CD4-positive, alpha-beta T cell treated with Interferon alpha-2 for 1 hour (primary cell): Measurements from ENCODE around the gene IPO4.

ENCODE experiments used
- DNase-seq, 2 donors: peaks; one replicate each; pipeline ENCODE4 v3.0.0-alpha.2; 2020 to 2022

IPO4 gene

DNA sequence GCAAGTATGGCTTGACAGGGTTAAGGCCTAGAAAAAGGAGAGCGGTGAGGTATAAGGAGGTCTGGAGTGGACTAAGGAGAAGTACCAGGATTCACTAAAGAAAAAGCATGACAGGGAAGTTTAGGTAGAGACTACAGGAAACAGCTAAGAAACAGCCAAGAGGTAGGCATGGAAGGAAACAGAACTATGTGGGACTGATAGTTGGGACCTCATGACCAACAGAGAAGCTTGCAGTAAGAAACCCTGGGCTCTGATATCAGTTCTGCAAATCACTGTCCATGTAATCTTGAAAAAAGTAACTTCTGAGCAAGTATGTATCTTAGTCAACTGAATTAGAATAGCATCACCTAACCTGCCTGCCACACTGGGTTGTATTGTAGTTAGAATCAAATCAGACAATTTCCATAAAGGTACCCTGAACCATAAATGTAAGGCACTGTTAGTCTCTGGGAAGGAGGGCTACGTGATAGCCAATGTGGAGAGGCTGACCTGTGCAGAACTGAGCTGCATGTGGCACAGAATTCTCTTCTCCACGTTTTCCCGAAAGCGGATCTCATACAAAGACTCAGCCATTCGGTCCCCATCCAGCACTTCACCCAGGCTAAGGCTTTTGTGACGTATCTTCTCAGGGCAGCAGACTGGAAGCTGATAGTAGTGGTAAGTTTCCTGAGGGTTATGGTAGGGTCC is 5.7 kb upstream of the IPO4 start:
- no peak for DNase-seq

DNA sequence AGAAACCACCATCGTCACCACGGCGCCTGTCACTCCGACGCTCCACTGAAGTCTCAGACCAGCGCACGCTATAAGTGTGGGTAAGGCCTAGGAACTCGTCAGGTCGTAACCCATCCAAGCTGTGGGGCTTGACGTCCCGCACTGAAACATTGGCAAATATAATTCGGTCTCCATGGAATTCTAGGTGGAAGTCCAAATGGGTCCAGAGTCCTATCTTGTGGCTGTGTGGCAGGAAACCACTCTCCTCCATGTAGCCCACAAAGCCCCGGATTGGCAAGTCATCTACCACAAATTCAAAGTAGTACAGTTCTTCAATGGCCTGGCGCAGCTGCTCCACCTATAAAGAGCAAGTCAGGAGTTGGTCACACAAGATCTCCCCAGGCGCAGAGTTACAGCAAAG is 4.3 kb upstream of the IPO4 start:
- no peak for DNase-seq

DNA sequence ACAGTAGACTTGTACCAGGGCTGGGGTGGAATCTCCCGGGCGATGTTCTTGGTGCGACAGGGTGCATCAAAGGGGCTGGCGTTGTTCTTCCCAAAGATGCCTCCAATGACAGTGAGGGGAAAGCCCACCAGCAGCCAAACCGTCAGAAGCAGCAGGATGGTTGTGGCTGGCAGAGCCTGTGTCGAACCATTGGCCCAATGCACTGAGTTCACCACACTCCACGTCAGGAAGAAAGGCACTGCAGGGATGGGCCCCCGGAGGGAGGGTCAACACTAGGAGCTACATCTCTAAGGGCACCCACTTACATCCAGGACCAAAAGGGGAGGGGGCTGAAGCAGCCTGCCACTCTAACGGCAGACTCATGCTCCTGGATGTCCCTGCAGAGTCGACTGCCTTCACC is 1.8 kb upstream of the IPO4 start:
- DNase-seq, result no peak

DNA sequence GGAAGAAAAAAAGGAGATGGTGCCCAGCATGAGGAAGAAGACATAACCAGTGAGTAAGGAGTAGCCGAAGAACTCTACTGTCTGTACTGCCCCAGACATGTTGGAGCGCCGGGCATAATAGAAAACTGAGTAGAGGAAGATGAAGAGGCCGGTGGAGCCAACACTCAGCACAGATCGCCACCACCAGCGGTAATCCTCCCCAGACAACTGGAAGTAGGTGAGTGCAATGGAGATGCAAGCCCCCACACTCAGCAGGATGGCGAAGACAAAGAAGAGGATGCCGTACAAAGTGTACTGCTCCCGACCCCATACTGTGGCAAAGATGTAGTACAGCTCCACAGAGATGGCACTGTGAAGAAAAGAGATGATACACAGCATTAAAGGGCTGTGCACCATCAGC is 844 bp upstream of the IPO4 start:
- no peak for DNase-seq

DNA sequence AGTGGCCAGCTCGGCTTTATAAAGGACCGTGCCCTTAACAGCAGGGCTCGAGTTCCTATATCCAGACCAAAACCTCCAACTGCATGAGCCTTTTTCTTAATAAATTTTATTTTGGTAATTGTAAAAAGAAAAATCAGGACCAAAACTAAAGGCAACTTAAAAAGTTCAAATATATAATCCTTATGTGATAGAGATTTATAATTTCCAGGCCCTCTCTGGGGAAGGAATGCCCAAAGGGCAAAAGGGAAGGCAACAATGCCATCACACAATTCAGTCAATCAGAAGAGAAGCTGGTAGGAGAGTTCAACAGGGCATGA is 401 bp upstream of the IPO4 start:
- no peak for DNase-seq

DNA sequence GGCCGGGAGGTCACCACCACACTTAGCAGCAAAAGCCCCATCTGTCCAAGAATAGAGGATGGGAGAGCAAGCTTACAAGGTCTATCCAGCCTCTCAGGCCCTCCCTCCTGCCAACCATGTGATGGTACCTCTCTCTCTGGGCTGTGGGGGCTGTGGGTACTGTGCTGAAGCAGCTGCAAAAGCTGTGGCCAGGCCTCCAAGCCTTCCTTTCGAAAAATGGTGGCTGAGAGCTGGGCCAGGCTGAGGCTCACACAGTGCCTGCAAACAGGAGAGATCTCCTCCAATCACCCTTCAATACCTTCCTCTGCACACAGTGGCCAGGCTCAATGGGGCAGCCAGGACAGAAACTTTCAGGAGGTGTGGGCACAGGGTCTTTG is 1.1 kb downstream of the IPO4 start:
- DNase-seq, result no peak

DNA sequence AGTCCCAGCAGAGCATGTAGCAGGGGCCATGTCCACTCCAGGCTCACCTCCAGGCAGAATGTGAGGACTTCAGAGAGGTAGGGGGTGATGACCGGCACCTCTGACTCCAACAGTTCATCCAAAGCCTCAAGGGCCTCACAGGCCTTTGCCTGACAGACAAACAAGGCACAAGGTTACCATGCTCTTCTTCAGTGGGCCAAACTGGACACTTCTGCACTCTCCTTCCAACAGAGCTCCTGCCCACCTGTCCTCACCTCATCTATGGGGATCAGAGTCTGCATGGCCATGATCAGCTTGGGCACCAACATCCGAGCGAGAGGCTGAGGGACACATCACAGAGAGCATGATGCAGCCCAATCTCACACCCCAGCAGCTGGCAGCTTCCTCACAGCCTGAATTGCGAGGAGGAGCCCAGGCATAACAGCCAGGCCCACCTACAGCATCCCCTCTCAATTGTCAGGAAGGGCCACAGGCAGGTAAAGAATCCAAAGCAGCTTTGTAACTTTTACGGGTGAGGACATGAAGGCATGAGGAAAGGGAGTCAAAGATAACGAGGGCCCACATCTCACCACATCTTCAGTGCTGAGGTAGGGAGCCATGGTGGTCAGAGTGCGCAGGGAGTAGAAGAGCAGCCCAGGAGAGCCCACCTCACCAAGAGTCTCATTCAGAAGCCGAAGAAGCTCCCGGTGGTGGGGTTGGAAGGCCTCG is 1.6 kb downstream of the IPO4 start:
- no peak for DNase-seq

DNA sequence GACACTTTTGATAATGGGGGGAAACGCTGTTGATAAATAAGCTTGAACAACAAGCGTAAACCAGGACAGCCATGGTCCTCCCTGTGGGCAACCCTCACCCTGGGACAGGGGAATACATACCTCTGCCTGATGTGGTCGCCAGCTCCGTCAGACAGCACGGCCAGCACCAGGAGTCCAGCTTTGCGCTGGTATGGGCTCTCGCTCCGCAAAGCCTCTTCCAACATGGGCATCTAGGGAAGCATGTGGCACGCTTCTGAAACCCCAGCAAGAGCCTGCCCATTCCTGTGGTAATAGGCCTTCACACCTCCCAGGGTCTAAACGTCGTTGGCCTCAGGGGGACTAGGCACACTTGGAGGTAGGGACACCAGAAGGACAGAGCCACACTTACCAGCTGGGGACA is 2.9 kb downstream of the IPO4 start:
- DNase-seq, result no peak

DNA sequence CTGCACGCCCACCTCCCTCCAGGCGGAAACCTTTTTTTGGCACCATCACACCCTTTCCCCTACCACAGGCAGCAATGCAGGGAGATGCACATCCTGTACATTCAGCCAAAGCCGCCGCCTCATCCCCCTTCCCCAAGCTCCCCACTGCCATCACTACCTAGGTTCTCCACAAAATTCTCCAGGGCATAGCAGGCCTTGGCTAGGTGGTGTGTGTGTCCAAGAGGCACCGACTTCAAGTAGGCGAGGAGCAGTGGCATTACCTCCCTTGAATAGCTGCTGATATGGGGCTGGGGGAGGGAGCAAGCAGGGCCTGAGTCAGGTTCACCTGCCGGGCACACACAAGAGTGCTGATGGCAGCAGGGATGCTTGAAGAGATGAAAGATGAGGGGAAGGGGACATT is 3.6 kb downstream of the IPO4 start:
- DNase-seq, result no peak

DNA sequence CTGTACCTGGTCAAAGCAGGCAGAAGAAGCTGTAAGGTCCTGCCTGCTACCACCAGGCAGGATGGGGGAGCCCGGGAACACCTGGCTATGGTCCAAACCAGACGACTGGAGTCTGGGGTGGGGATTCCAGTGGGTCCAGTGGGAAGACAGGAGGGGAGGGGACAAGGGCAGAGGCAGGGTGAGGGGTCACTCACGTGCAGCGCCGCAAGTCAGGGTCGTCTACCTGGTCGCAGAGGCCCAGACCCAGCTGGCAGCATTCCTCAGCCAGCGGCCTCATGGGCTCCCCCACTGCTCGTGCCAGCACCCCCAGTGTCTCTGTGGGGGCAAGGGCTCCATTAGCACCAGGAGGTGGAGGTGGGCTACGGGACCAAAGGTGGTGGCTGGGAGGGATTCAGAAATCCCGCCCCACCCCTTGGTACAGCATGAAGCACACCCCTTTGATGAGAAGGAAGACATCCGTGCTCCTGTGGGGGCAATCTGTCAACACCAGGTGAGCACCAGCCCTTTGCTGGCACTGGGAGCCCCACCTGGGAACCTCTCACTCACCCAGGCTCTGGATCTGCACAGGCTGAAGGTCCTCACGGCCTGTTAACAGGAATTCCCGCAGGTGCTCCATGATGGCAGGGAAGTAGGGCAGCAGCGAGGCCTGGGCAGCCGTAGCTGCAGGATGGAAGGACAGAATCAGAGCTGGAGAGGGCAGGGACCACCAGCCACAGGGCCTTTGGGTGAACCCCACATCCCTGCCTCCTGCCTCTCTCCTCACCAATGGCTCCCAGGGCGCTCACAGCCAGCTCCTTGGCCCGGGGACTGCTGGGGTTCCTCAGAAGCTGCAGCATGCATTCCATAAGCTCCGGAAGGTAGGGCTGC is 4.3 kb downstream of the IPO4 start:
- DNase-seq, result no peak

DNA sequence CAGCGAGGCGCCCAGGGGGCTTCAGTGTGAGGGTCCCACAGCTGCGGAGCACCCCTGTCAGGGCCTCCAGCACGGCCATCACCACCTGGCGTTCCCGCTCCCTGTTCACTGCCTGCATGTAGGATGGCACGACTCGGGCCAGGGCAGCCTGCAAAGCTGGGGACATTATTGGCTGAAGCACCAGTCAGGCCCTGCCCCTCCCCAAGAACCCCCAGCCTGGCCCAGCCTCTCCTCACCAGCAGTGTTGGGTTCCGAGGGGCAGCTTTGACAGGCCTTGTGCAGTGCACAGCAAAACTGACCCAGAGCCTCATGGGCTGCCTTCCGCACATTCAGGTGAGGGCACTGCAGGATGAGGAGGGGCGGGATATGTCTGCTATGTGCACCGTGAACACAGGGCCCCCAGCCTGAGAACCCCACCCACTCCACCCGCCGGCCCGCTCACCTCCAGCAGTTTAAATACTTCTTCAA is 5.6 kb downstream of the IPO4 start:
- no peak for DNase-seq

DNA sequence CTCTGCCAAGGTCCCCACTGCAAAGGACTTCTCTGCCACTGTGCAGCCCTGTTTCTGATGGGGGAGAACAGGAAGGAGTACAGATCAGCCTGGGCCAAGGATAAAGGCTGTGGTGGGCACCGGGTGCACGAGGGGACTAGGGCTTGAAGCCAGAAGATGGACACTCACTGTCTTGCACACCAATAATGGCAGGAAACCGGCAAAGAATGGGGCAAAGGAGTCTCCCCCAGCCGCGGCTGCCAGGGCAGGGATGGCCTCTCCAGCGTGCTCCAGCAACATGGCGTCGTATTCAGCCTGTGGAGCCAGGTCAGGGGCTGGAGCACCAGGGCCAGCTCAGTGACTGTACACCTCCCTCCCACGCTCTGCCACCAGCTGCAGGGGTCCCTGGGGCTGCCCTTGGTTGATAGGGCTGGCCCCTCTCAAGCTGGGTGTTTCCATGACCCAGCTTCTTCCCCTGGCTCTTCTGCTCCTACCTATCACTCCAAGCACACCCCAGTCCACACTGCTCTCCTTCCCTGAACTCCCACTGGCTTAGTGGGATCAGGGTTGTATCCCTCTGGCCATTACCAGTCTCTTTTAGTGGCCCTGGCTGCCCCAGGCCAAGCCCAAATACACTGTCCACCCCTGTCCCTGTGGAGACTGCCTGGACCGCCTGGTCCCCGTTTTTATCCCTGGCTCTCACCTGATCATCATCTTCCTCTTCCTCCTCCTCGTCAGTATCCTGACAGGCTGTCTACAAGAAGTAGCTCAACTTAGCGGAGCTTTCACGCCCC is 6.3 kb downstream of the IPO4 start:
- DNase-seq, result no peak

DNA sequence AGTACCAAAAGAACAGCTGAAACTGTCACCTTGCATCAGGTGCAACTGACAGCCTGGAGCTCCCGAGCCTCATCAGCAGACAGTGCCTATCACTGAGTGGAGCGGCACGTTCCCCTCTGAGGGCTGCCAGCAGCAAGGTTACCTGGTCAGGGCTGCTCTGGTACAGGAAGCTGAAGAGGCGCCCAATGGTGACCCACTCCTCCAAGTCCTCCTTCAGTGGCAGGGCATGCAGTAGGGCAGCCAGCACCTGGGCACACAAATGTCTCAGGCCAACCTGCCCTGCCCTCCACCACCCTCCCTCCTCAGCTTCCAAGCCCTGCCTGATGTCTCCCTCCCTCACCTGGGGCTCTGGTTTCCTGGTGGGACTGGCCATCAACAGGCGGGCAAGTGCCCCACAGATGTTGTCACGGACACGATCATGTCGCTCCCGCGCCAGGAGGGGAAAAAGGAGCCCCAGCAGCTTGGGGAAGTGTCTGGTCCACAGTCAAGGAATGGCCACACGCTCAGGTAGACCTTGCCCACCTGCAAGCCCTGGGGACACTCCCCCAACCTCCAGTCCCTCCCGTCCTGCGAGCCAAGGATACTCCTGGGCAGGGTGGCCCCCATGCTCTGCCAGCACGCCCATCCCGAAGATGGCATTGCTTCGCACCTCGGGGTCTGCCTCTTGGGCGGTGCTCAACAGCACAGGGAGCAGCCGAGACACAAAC is 7.1 kb downstream of the IPO4 start:
- DNase-seq, result no peak

DNA sequence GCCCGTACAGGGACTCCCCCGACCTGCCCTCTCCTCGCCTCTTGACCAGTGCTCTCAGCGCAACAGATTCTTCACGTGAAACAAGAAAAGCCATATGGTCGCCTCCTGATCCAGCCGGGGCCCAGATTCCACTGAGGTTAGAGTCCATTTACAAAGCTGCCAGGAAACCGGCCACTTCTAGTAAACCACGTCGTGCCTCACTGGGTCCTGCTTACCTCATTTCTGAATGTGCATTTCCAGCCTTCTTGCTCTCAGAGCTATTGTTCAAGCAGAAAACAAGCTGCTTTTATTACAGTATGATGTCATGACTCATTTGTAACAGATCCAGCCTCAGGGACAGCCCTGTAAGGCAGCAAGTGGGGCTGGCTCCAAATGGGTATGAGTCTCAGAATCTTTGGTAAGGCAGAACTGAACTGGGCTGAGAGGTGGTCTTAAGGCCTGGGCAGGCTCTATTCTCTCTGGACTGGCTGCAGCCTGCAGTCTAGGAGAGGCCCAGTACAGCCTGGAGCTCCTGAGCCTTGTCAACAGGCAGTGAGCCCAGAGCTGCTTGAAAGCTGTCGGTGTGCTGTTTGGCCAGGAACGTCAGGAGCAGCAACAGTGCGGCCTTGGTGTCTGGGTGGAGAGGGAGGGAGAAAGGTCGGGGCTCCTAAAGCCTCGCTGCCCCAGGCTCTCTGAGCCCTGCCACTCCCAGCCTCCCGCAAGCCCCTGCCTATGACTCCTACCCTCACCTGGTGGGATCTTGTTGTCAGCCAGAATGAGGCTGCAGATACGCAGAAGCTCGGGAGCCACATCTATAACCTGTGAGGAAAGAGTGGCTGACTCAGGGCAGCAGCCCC is 8.4 kb downstream of the IPO4 start:
- no peak for DNase-seq

DNA sequence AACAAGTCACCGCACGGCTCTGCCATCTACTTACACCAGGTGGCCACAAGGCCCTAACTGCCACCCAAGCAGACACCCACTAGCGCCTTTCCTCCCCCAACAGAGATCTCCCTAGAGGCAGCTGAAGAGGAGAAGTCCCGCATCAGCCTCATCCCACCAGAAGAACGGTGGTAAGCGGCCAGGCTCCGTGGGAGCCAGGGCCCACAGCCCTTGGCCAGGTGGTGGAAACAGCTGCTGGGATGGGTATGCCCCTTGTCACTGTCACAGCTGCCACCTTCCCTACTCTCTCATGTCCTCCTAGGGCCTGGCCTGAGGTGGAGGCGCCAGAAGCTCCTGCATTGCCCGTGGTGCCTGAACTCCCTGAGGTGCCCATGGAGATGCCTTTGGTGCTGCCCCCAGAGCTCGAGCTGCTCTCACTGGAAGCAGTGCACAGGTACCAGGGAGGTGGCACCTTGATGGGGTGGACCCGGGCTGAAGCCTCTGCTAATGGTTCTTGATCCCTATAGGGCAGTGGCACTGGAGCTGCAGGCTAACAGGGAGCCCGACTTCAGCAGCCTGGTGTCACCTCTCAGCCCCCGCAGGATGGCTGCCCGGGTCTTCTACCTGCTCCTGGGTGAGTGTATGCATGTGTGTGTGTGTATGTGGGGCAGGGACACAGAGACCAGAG is 9.2 kb downstream of the IPO4 start:
- no peak for DNase-seq

DNA sequence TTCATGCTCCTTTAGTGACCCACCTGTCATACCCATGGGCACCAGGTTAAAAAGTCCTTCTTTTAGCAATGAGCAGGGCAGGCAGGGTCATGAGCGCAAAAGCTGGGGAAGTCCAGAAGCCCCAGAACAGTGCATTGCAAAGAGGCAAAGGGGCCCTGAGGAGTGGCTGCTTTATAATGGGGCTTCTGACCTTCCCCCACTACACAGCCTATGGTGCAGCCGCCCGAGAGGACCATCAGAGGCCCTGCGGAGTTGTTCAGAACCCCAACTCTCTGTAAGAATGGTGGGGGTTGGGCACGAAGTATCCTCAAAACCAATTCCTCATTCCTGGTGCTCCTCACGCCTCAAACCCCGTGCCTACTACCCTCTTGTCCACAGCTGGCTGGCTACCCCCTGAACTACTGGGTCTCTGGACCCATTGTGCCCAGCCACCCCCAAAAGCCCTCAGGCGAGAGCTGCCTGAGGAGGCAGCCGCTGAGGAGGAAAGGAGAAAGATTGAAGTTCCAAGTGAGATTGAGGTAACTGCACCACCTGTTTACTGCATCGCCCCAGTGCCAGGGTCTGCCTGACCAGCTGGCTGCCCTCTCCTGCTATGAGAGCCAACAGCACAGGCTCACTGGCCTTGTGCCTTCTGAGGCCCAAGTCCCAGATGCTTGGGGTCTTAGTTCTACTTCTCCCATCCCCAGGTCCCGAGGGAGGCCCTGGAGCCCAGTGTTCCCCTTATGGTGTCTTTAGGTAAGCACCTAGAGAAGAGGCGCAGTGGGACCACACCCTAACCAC is 10.0 kb downstream of the IPO4 start:
- no peak for DNase-seq

DNA sequence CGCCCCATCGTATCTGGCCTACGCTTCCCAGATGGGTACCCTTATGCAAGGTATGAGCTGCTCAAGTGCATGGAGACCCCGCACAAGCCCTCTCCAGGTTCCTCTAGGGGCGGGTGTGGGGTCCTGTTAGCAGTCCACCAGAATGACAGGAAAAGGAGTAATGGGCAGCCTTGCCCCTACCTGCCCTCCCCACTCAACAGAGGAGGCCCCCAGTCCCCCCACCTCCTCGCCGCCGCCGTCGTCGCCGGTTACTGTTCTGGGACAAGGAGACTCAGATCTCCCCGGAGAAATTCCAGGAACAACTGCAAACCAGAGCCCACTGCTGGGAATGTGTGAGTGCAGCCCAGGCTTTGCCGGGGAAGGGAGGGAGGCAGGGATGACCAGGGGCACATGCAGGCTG is 10.7 kb downstream of the IPO4 start:
- DNase-seq, result no peak

DNA sequence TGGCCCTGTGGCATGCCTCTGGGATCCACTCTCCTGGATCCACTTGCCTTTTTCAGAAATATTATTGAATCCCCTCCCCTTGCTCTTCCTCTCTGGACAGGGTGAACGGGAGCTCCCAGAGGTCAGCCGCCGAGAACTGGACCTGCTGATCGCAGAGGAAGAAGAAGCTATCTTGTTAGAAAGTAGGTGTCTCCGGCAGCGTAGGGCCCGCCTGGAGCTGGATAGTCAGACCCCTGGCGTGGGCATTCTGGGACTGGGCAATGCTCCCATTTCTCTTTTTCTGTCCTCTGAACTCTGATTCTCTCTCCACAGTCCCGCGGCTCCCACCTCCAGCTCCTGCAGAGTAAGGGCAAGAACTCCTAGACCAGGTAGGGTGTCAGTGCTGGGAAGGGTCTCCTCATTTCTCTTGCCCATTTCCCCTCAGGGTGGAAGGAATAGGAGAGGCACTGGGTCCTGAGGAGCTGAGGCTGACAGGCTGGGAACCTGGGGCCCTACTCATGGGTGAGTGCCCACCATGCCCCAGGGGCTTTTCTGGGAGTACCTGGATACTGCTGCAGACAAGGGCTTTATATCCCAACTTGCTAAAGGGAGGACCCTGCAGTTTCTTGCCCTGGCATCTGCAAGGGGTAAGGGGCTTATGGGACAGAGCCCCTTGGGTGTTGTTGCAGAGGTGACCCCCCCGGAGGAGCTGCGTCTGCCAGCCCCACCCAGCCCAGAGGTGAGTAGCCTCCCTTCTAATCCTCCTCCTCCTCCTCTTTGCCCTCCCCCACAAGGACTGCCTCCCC is 11.4 kb downstream of the IPO4 start:
- DNase-seq, result no peak

DNA sequence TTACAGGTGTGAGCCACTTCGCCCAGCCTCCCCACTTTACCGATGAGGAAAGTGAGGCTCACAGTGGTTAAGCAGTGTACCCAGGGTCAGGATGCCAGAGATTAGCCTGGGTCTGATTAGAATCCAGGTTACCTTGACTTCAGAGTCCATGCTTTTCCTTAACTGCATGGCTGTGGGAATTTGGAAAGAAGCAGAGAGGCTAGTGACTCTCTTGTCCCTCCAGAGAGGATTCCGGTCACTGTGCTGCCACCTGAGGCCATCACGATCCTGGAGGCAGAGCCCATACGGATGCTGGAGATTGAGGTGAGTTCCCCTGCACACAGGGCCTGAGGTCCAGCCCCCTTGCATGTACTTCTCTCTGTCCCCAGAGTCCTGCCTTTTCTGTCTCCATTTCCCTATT is 12.0 kb downstream of the IPO4 start:
- no peak for DNase-seq
